ENCODE results near the gene RNF123. TPM values are rescaled to one million over a fixed set of nuclear protein-coding genes. Genes with fewer than 3 reads are reported as not detected.

The RNF123 gene
- total RNA-seq, 1 experiment from 2014 or later, result 40.6 TPM

GRCh38 chr3:49740427-49740826 is 51.1 kb downstream of the RNF123 start:
- H3K23me2 ChIP-seq (ENCODE audit: insufficient read length, low read depth, low read length, poor library complexity, severe bottlenecking), result no peaks in the 10 kb centered on the region
- H4K5ac ChIP-seq (ENCODE audit: insufficient read length, low read depth, low read length), result no peak overlapping the region
- no peak for DNase-seq
- no peaks in the 10 kb centered on the region for H3K4me1 ChIP-seq (ENCODE audit: insufficient read depth, low read length)
- H2BK120ac ChIP-seq (ENCODE audit: low read depth, low read length, poor library complexity, severe bottlenecking), result no peak overlapping the region
- no peaks in the 10 kb centered on the region; the same call in 1 of the 2 replicates for H3K27me3 ChIP-seq (ENCODE audit: insufficient read depth, low read length)
- Mint-ChIP-seq H3K27ac (no peak overlapping the region), H3K27me3 (ENCODE audit: low read depth) (no peaks in the 10 kb centered on the region), H3K36me3 (ENCODE audit: insufficient read depth in 1 of 3, low read depth in 3 of 3) (peaks cover 27 to 38% (median 34%) of the 10 kb centered on the region in 3 experiments; a peak in 6 of 7 replicates), H3K9me3 (no peaks in the 10 kb centered on the region; a peak in 1 of 5 replicates), H3K4me1 (no peaks in the 10 kb centered on the region), H3K4me3 (no peak overlapping the region)
- H3K23ac ChIP-seq (ENCODE audit: insufficient read length, low read depth, low read length), result no peak overlapping the region
- TF ChIP-seq CTCF (conservative IDR thresholded peaks at IDR 0.05), result no peak
- no peak overlapping the region for H2AFZ ChIP-seq (ENCODE audit: low read length)
- H3K18ac ChIP-seq (ENCODE audit: insufficient read length, low read depth, low read length), result no peak overlapping the region
- no peak overlapping the region for H2BK20ac ChIP-seq (ENCODE audit: low read depth, low read length, poor library complexity, severe bottlenecking)
- no peak overlapping the region for H3K14ac ChIP-seq (ENCODE audit: insufficient read depth, low read length)
- no peak overlapping the region for H2BK12ac ChIP-seq (ENCODE audit: insufficient read length, low read depth, low read length)
- H3K4ac ChIP-seq (ENCODE audit: low read depth, low read length), result no peak overlapping the region
- H2BK15ac ChIP-seq (ENCODE audit: low read depth, low read length), result no peak overlapping the region
- no peak overlapping the region for H4K91ac ChIP-seq (ENCODE audit: insufficient read length, low read depth, low read length)
- no peak overlapping the region for H2AK5ac ChIP-seq (ENCODE audit: insufficient read length, low read length)
- H3K56ac ChIP-seq (ENCODE audit: insufficient read length, low read depth, low read length), result no peak overlapping the region
- H3K79me2 ChIP-seq (ENCODE audit: insufficient read depth, low read length), result no peaks in the 10 kb centered on the region
- H4K20me1 ChIP-seq (ENCODE audit: control insufficient read depth, insufficient read depth, insufficient read length), result no peaks in the 10 kb centered on the region
- no peak overlapping the region for H3T11ph ChIP-seq (ENCODE audit: low read length)
- no peak overlapping the region for H3K27ac ChIP-seq (ENCODE audit: insufficient read length, low read depth, low read length)
- no peak overlapping the region for H3K9ac ChIP-seq (ENCODE audit: extremely low read depth, insufficient read length, low read length)
- no peaks in the 10 kb centered on the region for H3K9me3 ChIP-seq (ENCODE audit: control insufficient read depth, low read depth, low read length)
- H3K79me1 ChIP-seq (ENCODE audit: insufficient read depth, low read depth, low read length, poor library complexity, severe bottlenecking), result no peaks in the 10 kb centered on the region
- no peak overlapping the region for H3K4me2 ChIP-seq (ENCODE audit: insufficient read depth, insufficient read length, low read length)
- H2BK5ac ChIP-seq (ENCODE audit: insufficient read length, low read length), result no peak overlapping the region
- no peak overlapping the region for H4K8ac ChIP-seq (replicated peaks; ENCODE audit: insufficient read length, low read depth, low read length)

Measured in H9 (cell line).